Right lung (tissue), 5 donors: ENCODE data around the gene ZDHHC11. TPM values are rescaled to one million over a fixed set of nuclear protein-coding genes. Genes with fewer than 3 reads are reported as not detected.
"Not testable (repeated sequence)": the region's sequence is repeated elsewhere in the genome, so short reads cannot be mapped to it uniquely, and the experiment has no call there.

ENCODE experiments used
- DNase-seq, 2 donors: peaks; one replicate each; pipeline ENCODE4 v3.0.0-alpha.2; 2013
- polyA plus RNA-seq, 5 donors: library from polyadenylated mRNA; unstranded; fragments of 120-200 nt; gene quantifications; one replicate each; pipeline versions ENCODE4 v1.2.1 to v1.2.3, GENCODE V29; 2013; ENCODE audit warnings: inconsistent platforms in 1 of 5, low replicate concordance in 1 of 5; ENCODE audit not compliant: insufficient read length in 5 of 5, insufficient read depth in 1 of 5

The ZDHHC11 gene
- polyA plus RNA-seq, 5 donors: 24.1 to 34.7 (median 27.2) TPM

DNA sequence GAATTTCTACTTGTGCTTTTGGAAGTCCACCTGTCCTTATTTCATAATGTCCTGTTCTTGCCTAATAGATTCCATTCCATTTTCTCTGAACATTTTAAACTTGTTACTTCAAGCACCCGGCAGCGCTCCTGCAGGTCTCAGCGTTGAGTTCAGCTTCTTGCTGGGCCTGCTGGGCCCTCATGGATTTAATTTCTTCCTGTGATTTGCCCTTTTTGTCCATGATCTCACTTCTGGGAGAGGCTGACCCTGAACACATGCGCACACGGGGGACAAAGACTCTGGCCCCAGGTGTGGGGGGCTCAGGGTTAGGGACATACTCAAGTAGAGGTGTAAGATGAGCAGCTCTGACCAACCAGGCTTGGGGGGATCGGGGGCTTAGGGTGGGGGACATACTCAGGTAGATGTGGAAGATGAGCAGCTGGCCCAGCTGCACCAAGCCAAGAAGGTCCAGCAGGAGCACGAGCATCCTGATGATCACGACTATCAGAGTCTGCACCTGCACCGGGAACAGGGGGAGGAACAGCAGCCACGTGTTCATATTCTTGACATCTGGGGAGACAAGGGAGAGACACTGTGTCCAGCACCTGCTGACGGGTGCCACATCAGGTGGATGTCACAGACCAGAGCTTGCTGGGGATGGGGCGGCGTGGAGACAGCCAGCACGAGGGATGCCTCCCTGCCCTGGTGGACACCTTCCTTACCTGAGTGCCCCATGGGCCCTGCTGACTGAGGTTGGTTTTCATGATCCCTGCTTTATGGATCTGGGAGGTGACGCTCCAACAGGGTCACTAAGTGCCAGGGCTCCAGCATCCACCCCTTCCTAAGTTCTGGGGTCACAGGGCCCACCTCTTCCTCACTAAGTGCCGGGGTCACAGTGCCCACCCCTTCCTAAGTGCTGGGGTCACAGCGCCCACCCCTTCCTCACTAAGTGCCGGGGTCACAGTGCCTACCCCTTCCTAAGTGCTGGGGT is 102.5 kb downstream of the ZDHHC11 start:
- DNase-seq: not testable (repeated sequence)

DNA sequence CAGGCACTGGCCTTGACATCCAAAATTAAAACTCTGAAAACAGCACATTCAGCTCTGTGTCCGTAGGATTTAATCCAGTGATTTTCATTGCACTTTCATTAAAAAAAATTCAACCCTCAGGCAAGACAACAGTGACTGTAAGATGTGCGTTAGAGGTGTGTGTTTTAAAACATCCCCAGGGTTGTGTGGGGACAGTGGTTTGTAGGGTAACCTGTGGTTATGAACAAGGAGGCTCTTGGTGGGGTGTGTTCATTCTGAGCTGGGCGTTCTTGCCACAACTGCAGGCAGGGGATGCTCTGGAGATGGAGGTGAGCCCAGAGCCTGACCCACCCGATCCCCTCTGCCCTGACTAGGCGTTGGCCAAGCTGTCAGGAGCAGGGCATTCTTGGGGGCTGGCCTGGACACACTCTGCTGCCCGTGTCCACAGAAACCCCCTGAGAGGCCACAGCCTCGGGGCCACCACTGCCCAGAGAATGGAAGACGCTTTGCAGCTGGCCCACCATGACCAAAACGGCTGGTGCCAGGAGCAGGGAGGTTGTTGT is 103.4 kb downstream of the ZDHHC11 start:
- DNase-seq: not testable (repeated sequence)

DNA sequence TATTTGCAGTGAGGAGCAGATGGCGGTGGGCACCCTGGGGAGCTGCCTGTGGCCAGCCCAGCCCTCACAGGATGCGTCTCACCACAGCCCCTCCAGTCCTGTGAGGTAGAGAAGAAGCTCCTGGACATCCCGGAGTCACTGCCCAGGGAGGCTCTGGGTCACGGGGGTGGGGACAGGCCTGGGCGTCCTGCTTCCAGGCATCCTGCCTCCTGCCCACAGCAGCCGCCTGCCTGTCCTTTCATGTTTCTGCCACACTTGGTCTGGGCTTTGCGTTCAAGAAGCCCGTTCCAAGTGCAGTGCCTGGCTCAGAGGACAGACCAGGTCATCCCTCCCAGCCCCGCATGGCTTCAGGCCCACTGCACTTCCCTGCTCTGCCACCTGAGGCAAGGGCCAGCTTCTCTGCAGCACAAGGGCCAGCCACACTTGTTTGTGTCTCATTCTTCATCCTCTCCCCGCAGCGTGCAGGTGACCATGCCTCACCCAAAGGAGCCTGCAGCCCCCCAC is 104.5 kb downstream of the ZDHHC11 start:
- no peak for DNase-seq

Other genes starting within 250 kb of the ZDHHC11 start
- 10 to 100 TPM in 2 of 5 donors, 1 to 10 TPM in 3; 7.6 to 12.2 (median 9.6) TPM for gene CEP72, start 238.6 kb downstream of the ZDHHC11 start, polyA plus RNA-seq
- 1 to 10 TPM; 6.4 to 8.2 (median 6.9) TPM for gene TPPP, start 157.6 kb downstream of the ZDHHC11 start, polyA plus RNA-seq
- gene ZDHHC11B, start 66.3 kb downstream of the ZDHHC11 start, polyA plus RNA-seq: 10 to 100 TPM; 24.9 to 42.4 (median 39.3) TPM
- gene BRD9, start 41.8 kb upstream of the ZDHHC11 start, polyA plus RNA-seq: 10 to 100 TPM; 43.0 to 53.8 (median 49.0) TPM
- gene TRIP13, start 41.9 kb upstream of the ZDHHC11 start, polyA plus RNA-seq: 10 to 100 TPM in 4 of 5 donors, 1 to 10 TPM in 1; 9.7 to 16.5 (median 14.3) TPM
- 10 to 100 TPM in 2 of 5 donors, 1 to 10 TPM in 3; 6.1 to 16.6 (median 7.7) TPM for gene NKD2, start 157.8 kb upstream of the ZDHHC11 start, polyA plus RNA-seq